T-helper 17 cell (primary cell): ENCODE results near the gene MAN2B2. TPM values are rescaled to one million over a fixed set of nuclear protein-coding genes. Genes with fewer than 3 reads are reported as not detected.

ENCODE experiments used
- ATAC-seq: fragments of 150-1000 bp; cut with Tn5 transposase; 2 replicates; pipeline ENCODE4 v1.10.0; 2021; ENCODE audit warnings: mild to moderate bottlenecking, moderate library complexity
- DNase-seq, 3 donors: peaks; one replicate each; pipeline versions ENCODE4 v3.0.0 to v3.0.0-alpha.2; 2020 to 2021
- H3K9me3 ChIP-seq: one replicate; pipeline ENCODE4 v1.7.0; 2013; ENCODE audit warnings: low read length, mild to moderate bottlenecking; ENCODE audit not compliant: control insufficient read depth, poor library complexity, severe bottlenecking
- H3K27ac Mint-ChIP-seq: one replicate; pipeline ENCODE4 v1.8.0; 2022; ENCODE audit warnings: mild to moderate bottlenecking, moderate library complexity, mixed read lengths
- H3K27me3 Mint-ChIP-seq: one replicate; pipeline ENCODE4 v1.8.0; 2022; ENCODE audit warnings: mixed read lengths
- H3K36me3 Mint-ChIP-seq: one replicate; pipeline ENCODE4 v1.8.0; 2022; ENCODE audit warnings: low read depth, mixed read lengths
- H3K4me1 Mint-ChIP-seq: one replicate; pipeline ENCODE4 v1.8.0; 2022; ENCODE audit warnings: mild to moderate bottlenecking, mixed read lengths
- H3K4me3 Mint-ChIP-seq: one replicate; pipeline ENCODE4 v1.8.0; 2022; ENCODE audit warnings: mild to moderate bottlenecking, moderate library complexity, mixed read lengths
- total RNA-seq, 4 donors: library from RNA in 2 of 4; stranded (reverse) in 2 of 4; gene quantifications; one replicate each; pipeline ENCODE4 v1.2.3 and lab custom pipeline; 2022 to 2026

The MAN2B2 gene
- total RNA-seq, 2 donors from 2014 or later, result 27.0 to 34.9 TPM

DNA sequence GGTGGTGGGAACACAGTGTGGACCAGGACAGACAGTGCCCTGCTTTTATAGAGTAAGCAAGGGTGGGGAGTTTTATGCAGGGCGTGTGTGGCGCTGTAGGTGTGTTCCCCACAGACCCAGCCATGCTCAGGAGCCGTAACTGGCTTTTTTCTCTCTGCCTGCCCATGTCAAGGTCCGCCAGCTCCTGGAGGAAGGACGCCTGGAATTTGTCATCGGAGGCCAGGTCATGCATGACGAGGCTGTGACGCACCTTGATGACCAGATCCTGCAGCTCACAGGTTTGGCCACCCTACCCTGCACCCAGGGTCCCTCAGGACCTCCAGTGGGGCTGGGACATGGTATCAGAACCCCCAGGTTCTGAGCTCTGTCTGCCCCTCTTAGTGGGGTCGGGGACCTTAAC lies 3.2 kb downstream of the MAN2B2 start:
- ATAC-seq (no peak), DNase-seq (no peak)
- H3K9me3 ChIP-seq, result no peaks in the 10 kb centered on the region
- Mint-ChIP-seq H3K4me3 (no peak overlapping the region), H3K27ac (no peak overlapping the region), H3K4me1 (peaks cover 16% of the 10 kb centered on the region), H3K36me3 (peaks cover 18% of the 10 kb centered on the region), H3K27me3 (no peaks in the 10 kb centered on the region)

DNA sequence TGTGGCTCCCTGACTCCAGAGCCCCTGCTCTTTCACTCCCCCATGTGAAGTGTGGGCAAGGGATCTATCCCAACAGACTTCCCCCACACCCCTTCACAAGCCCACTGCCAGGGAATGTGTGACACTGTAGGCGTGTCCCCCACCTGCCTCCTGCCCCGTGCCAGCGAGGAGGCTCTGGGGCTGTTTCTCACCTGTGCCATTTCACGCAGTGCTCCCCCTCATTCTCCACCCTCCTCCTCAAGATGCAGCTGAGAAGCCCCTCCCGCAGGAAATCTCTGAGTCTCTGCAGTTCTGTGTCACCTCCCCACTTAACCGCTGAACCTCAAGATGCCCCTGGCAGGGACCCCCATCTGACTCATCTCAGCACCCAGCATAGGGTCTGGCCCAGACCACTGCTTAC lies 5.4 kb downstream of the MAN2B2 start:
- no peak overlapping the region for H3K27ac Mint-ChIP-seq

DNA sequence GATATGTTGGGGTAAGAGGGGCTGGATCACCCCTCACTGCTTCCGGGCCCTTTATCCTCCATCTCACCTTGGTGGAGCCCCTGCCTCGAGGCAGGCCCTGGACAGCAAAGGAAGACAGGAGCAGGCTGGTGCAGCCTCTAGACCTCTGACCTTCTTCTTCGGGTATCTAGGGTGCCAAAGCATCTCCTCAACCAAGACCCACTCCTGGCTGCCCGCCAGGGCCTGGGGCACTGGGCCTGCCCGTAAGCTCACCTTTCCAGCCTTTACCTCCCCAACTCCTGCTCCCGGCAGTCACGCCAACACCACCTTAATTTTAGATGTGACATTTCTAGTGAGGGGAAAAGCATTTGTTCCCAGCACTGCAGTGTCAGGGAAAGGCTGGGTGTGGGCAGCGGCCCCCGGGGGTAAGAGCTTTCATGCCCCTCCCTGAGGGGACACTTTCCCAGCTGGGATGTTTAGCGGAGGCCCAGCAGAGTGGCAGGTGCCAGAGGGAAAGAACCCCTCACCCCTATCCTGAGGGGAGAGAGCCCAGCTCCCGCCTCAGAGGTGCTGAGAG lies 6.7 kb downstream of the MAN2B2 start:
- no peaks in the 10 kb centered on the region for H3K9me3 ChIP-seq
- Mint-ChIP-seq H3K4me1 (peaks cover 22% of the 10 kb centered on the region), H3K27ac (no peak overlapping the region), H3K4me3 (no peak overlapping the region), H3K27me3 (no peaks in the 10 kb centered on the region), H3K36me3 (peaks cover 21% of the 10 kb centered on the region)
- ATAC-seq, result no peak
- no peak for DNase-seq

More for the DNA sequence above, 5.4 kb downstream of the MAN2B2 start:
- H3K4me1 Mint-ChIP-seq, result peaks cover 20% of the 10 kb centered on the region
- H3K9me3 ChIP-seq, result no peaks in the 10 kb centered on the region
- ATAC-seq (no peak), DNase-seq (no peak)
- no peak overlapping the region for H3K4me3 Mint-ChIP-seq
- peaks cover 21% of the 10 kb centered on the region for H3K36me3 Mint-ChIP-seq
- no peaks in the 10 kb centered on the region for H3K27me3 Mint-ChIP-seq

DNA sequence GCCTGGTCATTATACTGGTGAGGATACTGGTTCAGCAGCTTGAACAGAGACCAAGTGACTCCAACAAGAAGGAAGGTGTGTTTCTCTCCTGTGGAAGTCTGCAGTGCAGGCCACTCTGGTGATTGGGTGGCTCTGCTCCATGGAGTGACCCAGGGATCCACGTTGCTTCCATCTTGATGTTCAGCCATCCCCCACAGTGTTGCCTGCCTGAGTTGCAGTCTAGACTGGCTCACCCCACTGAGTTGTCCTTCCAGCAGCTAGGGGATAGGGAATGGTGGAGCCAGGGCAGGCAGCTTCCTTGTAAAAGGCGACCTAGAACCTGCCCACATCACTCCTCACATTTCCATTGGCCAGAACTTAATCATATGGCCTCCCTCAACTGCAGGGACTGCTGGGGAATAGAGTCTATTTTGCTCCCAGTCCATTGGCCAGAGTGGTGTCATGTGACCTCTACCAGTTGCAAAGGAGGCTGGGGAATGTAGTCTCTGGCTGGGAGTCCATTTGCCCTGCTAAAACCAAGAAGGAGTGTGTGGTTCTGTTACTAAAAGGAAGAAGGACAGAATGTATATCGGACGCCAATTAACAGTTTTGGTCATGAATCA lies 8.0 kb downstream of the MAN2B2 start:
- ATAC-seq (peak; percentile 57), DNase-seq (no peak)
- no peak overlapping the region for H3K27ac Mint-ChIP-seq
- H3K27me3 Mint-ChIP-seq, result no peaks in the 10 kb centered on the region
- no peak overlapping the region for H3K4me3 Mint-ChIP-seq
- peaks cover 16% of the 10 kb centered on the region for H3K4me1 Mint-ChIP-seq
- peaks cover 15% of the 10 kb centered on the region for H3K36me3 Mint-ChIP-seq
- H3K9me3 ChIP-seq, result no peaks in the 10 kb centered on the region

DNA sequence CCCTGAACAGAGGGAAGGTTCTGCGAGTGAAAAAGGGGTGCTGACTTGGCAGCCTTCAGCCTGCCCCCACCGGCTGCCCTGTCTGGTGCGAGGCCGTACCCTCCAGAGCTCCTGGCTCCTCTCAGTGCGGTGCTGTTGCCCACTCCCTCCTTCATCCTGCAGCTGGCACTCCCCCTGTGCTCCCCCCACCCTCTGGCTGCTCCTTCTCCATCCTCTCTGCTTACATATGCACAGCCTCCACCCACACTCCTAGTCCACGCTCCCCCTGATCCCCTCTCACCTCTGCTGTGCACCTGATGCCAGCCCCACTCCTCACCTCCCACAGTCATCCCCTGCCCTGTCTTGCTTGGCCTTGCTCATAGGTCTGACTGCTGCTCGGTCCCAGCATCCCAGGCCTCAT lies 9.9 kb downstream of the MAN2B2 start:
- Mint-ChIP-seq H3K36me3 (peaks cover 9% of the 10 kb centered on the region), H3K4me1 (peaks cover 12% of the 10 kb centered on the region), H3K4me3 (no peak overlapping the region), H3K27ac (no peak overlapping the region), H3K27me3 (no peaks in the 10 kb centered on the region)
- ATAC-seq, result no peak
- no peak for DNase-seq
- H3K9me3 ChIP-seq, result no peaks in the 10 kb centered on the region

DNA sequence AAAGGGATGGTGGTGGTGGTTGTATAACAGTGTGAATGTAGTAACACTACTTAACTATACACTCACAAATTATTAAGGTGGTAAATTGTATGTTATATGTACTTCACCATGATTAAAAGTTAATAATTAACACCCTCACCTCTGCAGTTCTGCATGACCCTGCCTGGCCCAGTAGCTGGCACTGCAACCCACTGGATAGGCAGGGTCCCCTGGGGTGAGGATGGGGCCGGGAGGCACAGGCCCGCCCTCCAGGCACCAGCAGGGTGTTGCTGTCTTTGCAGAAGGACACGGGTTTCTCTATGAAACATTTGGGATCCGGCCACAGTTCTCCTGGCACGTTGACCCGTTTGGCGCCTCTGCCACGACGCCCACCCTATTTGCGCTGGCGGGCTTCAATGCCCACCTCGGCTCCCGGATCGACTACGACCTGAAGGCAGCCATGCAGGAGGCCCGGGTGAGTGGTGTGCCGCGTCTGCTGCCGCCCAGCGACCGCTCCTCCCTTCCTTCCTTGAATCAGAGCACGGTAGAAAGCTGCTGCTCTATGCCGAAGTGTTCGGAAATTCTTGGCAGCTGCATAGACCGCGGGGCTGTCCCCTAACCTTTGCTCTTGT lies 11.8 kb downstream of the MAN2B2 start:
- H3K27me3 Mint-ChIP-seq, result no peaks in the 10 kb centered on the region
- no peak overlapping the region for H3K27ac Mint-ChIP-seq
- ATAC-seq (no peak), DNase-seq (no peak)
- H3K4me3 Mint-ChIP-seq, result no peak overlapping the region
- peaks cover 7% of the 10 kb centered on the region for H3K36me3 Mint-ChIP-seq
- H3K9me3 ChIP-seq, result no peaks in the 10 kb centered on the region
- peaks cover 9% of the 10 kb centered on the region for H3K4me1 Mint-ChIP-seq

DNA sequence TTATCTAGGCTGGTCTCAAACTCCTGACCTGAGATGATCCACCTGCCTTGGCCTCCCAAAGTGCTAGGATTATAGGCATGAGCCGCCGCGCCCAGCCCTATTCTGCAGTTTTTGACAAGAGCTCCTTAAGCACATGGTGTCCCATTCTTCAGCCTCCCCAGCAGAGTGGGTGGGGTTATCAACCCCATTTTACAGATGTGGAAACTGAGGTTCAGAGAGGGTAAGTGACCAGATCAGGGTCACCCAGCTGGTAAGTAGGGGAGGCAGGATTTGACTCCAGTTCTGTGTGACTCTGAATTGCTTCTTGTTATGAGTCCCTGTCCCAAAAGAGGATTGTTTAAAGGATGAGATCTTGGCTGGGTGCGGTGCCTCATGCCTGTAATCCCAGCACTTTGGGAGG lies 14.5 kb downstream of the MAN2B2 start:
- no peak overlapping the region for H3K4me3 Mint-ChIP-seq
- no peaks in the 10 kb centered on the region for H3K9me3 ChIP-seq
- H3K27me3 Mint-ChIP-seq, result no peaks in the 10 kb centered on the region
- H3K27ac Mint-ChIP-seq, result no peak overlapping the region
- ATAC-seq, result no peak
- no peak for DNase-seq
- peaks cover 7% of the 10 kb centered on the region for H3K36me3 Mint-ChIP-seq
- peaks cover 7% of the 10 kb centered on the region for H3K4me1 Mint-ChIP-seq

DNA sequence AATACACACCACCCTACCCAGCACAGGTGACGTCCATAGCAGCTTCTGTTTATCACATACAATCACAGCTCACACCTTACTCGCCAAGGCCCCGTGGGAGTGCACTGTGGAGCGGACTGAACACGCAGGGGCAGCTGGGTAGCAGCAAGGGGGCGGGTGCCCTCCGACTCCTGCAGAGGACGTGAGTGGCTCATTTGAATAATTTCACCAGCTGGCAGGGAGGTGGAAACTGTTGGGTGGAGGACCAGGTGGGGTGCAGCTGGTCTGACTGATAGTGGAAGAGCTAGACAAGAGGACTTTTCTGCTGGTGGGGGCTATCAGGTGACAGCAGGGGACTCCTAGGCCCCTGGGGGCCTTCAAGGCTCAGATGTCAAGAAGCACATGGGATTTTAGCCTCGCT lies 16.3 kb downstream of the MAN2B2 start:
- Mint-ChIP-seq H3K4me3 (no peak overlapping the region), H3K27ac (no peak overlapping the region), H3K27me3 (no peaks in the 10 kb centered on the region), H3K4me1 (peaks cover 3% of the 10 kb centered on the region), H3K36me3 (peaks cover 6% of the 10 kb centered on the region)
- DNase-seq, result no peak
- H3K9me3 ChIP-seq, result no peaks in the 10 kb centered on the region
- ATAC-seq, result peak; percentile 37

DNA sequence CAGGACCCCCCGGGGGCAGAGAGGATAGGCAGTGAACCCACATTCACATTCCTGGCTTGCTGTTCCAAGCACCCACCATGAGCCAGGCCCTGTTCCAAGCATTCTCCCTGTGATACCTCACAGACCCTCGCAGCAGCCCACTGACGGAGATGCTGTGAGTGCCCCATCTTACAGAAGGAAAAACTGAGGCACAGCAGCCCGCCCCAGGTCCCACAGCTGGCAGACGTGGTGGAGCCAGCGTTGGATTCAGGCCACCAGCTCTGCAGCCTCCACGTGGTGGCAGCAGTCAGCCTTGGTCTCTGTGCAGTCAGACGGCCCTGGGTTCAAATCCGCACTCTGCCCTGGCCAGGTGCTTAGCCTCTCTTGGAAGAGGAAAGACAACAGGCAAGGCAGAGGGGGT lies 16.8 kb downstream of the MAN2B2 start:
- H3K27ac Mint-ChIP-seq, result no peak overlapping the region
- peaks cover 6% of the 10 kb centered on the region for H3K36me3 Mint-ChIP-seq
- ATAC-seq, result no peak

DNA sequence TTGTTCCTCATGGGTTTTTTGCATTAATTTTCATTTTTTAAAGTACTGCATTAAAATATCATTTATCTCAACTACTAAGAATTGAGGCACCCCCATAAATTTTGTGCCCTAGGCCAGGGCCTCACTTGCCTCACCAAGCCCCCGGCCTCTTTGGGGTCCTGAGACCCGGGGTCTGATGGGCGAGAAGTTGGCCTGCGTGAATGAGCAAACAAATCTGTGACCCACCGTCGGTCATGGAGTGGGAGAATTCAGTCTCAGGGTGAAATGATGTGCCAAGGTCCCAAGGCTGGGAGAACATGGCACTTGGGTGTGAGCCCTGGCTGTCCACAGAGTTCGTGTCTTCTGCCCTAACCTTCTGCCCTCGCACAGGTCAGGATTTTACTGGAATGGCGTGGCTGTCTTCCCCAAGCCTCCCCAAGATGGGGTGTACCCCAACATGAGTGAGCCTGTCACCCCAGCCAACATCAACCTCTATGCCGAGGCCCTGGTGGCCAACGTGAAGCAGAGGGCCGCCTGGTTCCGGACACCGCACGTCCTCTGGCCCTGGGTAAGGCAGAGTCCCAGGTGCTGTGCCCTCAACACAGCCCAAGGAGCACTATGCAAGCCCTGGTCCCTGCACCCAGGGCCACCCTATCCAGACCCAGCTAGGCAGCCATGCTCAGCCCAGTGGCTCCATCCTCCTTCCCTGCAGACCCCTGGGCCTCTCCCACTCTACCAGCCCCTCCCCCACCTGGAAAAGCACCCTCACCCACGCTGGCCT lies 18.0 kb downstream of the MAN2B2 start:
- H3K4me1 Mint-ChIP-seq, result peaks cover 2% of the 10 kb centered on the region

More for the DNA sequence above, 16.8 kb downstream of the MAN2B2 start:
- H3K9me3 ChIP-seq, result no peaks in the 10 kb centered on the region
- Mint-ChIP-seq H3K4me3 (no peak overlapping the region), H3K4me1 (peaks cover 2% of the 10 kb centered on the region), H3K27me3 (no peaks in the 10 kb centered on the region)
- no peak for DNase-seq

DNA sequence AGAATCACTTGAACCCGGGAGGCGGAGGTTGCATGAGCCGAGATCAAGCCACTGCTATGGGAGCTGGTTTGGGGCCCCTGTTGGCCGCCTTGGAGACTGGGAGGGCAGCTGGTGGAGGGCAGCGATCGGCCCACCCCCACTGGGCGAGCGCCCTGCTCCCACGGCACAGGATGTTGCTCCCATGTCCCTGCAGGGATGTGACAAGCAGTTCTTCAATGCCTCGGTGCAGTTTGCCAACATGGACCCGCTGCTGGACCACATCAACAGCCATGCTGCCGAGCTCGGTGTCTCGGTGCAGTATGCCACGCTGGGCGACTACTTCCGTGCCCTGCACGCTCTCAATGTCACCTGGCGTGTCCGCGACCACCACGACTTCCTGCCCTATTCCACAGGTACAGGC lies 19.4 kb downstream of the MAN2B2 start:
- Mint-ChIP-seq H3K27ac (no peak overlapping the region), H3K4me3 (no peak overlapping the region), H3K27me3 (no peaks in the 10 kb centered on the region), H3K36me3 (peaks cover 6% of the 10 kb centered on the region), H3K4me1 (peaks cover 2% of the 10 kb centered on the region)
- H3K9me3 ChIP-seq, result no peaks in the 10 kb centered on the region
- DNase-seq (no peak), ATAC-seq (no peak)

More for the DNA sequence above, 18.0 kb downstream of the MAN2B2 start:
- Mint-ChIP-seq H3K27ac (no peak overlapping the region), H3K36me3 (peaks cover 6% of the 10 kb centered on the region), H3K27me3 (no peaks in the 10 kb centered on the region), H3K4me3 (no peak overlapping the region)
- DNase-seq, result no peak
- no peak for ATAC-seq
- no peaks in the 10 kb centered on the region for H3K9me3 ChIP-seq

DNA sequence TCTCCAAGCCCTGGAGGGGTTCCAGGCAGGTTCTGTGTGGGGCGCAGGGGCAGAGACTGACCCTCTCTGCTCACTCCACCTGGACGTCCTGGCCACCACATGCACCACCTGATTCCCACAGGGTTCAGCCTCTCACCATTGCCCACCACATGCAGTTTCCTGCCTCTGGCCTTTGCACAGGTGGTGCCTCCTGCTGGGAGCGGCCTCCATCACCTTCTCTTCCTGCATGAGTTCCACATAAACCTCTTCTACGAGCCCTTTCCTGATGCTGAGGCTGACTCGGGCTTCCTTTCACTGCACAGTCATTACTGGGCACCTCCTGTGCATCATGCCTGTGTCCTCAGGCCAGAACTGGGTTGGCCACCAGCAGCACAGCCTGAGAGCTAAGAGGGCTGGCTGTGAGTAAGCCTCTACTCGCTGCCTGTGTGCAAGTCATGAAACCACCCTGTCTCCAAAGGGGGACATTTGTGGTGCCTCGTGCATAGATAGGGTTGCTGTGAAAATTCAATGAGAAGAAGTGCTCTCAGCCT lies 19.9 kb downstream of the MAN2B2 start:
- no peak for ATAC-seq
- Mint-ChIP-seq H3K36me3 (peaks cover 6% of the 10 kb centered on the region), H3K4me3 (no peak overlapping the region)

DNA sequence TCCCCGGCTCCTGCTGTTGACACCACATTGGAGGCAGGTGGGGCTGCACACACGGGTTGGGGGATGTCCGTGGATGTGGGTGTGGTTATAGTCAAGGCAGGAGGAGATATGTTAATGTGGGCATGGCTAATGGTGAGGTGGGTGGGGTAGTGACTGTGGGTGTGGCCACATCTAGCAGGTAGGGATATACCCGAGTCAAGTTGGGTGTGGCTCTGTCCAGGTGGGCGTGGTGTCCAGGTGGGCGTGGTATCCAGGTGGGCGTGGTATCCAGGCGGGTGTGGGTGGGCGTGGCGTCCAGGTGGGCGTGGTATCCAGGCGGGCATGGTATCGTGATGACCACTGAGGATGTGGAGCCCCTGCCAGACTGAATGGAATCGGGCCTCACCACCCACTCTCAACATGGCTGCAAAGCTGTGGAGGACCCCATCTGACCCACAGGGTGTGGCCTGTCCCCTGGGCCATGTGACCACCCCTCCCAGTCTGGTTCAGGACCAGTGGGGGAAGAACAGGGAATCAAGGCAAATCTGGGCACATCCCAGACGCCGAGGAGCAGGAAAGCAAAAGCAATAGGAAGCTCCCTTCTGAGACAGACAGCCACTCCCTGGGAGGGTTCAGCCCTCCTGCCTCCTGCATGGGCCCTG lies 21.0 kb downstream of the MAN2B2 start:
- no peaks in the 10 kb centered on the region for H3K4me1 Mint-ChIP-seq
- H3K36me3 Mint-ChIP-seq, result peaks cover 4% of the 10 kb centered on the region
- no peak for DNase-seq
- H3K27me3 Mint-ChIP-seq, result no peaks in the 10 kb centered on the region
- ATAC-seq, result peak; percentile 53
- H3K9me3 ChIP-seq, result no peaks in the 10 kb centered on the region
- peak overlapping the region; percentile 43 for H3K27ac Mint-ChIP-seq
- no peak overlapping the region for H3K4me3 Mint-ChIP-seq

More for the DNA sequence above, 19.9 kb downstream of the MAN2B2 start:
- Mint-ChIP-seq H3K27me3 (no peaks in the 10 kb centered on the region), H3K27ac (peak overlapping the region; percentile 43), H3K4me1 (peaks cover 2% of the 10 kb centered on the region)
- no peaks in the 10 kb centered on the region for H3K9me3 ChIP-seq
- DNase-seq, result no peak
